ENCODE results near the gene COL23A1. TPM values are rescaled to one million over a fixed set of nuclear protein-coding genes. Genes with fewer than 3 reads are reported as not detected.

The COL23A1 gene
- polyA plus RNA-seq, 1 donor (not counting 4 experiments of a cell fraction or from before 2014, with no cell fraction given) = not detected

DNA sequence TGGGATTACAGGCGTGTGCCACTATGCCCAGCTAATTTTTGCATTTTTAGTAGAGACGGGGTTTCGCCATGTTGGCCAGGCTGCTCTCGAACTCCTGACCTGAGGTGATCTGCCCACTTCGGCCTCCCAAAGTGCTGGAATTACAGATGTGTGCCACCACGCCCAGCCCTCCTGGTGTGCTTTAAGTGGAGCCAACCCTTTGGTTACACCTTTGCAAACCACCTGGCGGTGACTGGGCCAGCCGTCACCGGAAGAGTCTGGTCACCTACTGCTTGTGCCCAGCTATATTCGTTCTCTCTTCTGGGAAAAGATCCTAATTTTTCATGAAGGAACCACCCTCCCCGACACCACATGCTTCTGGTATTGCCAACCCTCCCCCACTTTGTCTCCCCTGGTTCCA lies 35.9 kb downstream of the COL23A1 start:
- dilution Hi-C loops (cut with MboI; ENCODE audit: extremely low pct_ligation_motif_present, low sequenced_read_pairs) = no loop called here
- Histone ChIP-seq H3K4me1 (ENCODE audit: control insufficient read depth, extremely low read depth, insufficient read depth, low read length) (no peaks in the 10 kb centered on the region), H3K9me1 (ENCODE audit: control insufficient read depth, extremely low read depth, insufficient read depth, low read length) (no peaks in the 10 kb centered on the region), H3K27ac (ENCODE audit: control insufficient read depth, insufficient read depth, low read length) (no peak overlapping the region), H3K4me3 (ENCODE audit: control insufficient read depth in 2 of 3, extremely low read depth in 1 of 3, insufficient read depth in 2 of 3, low read depth in 1 of 3, low read length in 3 of 3) (no peak overlapping the region), H2AFZ (ENCODE audit: control insufficient read depth, low read length) (no peak overlapping the region), H3K9me3 (ENCODE audit: control insufficient read depth, low read depth, low read length) (no peaks in the 10 kb centered on the region), H3K27me3 (ENCODE audit: control insufficient read depth, extremely low read depth, insufficient read depth, low read length) (no peaks in the 10 kb centered on the region), H3K9ac (ENCODE audit: control insufficient read depth, extremely low read depth, insufficient read depth, low read length) (no peak overlapping the region), H3K36me3 (ENCODE audit: control insufficient read depth in 2 of 2, extremely low read depth in 1 of 2, insufficient read depth in 2 of 2, low read length in 2 of 2) (no peaks in the 10 kb centered on the region), H3K4me2 (ENCODE audit: control insufficient read depth, extremely low read depth, insufficient read depth, low read depth, low read length) (no peak overlapping the region), H3K79me2 (ENCODE audit: control insufficient read depth, insufficient read depth, low read length) (no peaks in the 10 kb centered on the region), H4K20me1 (ENCODE audit: control insufficient read depth, extremely low read depth, insufficient read depth, low read length) (no peaks in the 10 kb centered on the region)
- TF ChIP-seq, protein P1, sequence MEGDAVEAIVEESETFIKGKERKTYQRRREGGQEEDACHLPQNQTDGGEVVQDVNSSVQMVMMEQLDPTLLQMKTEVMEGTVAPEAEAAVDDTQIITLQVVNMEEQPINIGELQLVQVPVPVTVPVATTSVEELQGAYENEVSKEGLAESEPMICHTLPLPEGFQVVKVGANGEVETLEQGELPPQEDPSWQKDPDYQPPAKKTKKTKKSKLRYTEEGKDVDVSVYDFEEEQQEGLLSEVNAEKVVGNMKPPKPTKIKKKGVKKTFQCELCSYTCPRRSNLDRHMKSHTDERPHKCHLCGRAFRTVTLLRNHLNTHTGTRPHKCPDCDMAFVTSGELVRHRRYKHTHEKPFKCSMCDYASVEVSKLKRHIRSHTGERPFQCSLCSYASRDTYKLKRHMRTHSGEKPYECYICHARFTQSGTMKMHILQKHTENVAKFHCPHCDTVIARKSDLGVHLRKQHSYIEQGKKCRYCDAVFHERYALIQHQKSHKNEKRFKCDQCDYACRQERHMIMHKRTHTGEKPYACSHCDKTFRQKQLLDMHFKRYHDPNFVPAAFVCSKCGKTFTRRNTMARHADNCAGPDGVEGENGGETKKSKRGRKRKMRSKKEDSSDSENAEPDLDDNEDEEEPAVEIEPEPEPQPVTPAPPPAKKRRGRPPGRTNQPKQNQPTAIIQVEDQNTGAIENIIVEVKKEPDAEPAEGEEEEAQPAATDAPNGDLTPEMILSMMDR (optimal IDR thresholded peaks at IDR 0.05 in 1 of 3, IDR thresholded peaks at IDR 0.05 in 1 of 3, conservative IDR thresholded peaks at IDR 0.05 in 1 of 3; ENCODE audit: extremely low read depth in 1 of 3, insufficient read depth in 2 of 3, low read length in 3 of 3) = no peak
- no peak for TF ChIP-seq EZH2 (IDR thresholded peaks at IDR 0.05; ENCODE audit: low read length)
- no peak for DNase-seq (ENCODE audit: low read depth, low spot score)
- FAIRE-seq = no peak

DNA sequence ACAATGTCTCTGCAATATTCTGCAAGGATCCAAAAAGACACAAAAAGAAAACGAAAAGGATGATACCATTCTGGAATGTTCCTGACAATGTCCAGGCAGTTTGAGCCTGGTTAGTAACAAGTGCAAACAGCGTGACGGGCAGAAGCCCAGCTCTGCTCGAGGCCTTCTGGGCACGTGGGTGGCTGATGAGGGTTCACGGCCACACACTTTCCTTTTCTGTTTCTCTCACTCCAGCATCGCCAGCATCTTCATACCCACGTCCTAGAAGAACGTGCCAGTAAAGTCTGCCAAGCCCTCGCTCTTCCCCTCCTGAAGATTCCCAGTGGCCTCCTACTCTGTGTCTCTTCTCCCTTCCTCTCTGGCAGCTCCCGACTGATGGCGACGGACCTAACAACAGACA lies 36.7 kb downstream of the COL23A1 start:
- Histone ChIP-seq H3K4me3 (ENCODE audit: control insufficient read depth in 2 of 3, extremely low read depth in 1 of 3, insufficient read depth in 2 of 3, low read depth in 1 of 3, low read length in 3 of 3) (no peak overlapping the region), H3K4me2 (ENCODE audit: control insufficient read depth, extremely low read depth, insufficient read depth, low read depth, low read length) (no peak overlapping the region), H3K27me3 (ENCODE audit: control insufficient read depth, extremely low read depth, insufficient read depth, low read length) (no peaks in the 10 kb centered on the region), H3K9ac (ENCODE audit: control insufficient read depth, extremely low read depth, insufficient read depth, low read length) (no peak overlapping the region), H3K4me1 (ENCODE audit: control insufficient read depth, extremely low read depth, insufficient read depth, low read length) (no peaks in the 10 kb centered on the region), H3K79me2 (ENCODE audit: control insufficient read depth, insufficient read depth, low read length) (no peaks in the 10 kb centered on the region), H3K36me3 (ENCODE audit: control insufficient read depth in 2 of 2, extremely low read depth in 1 of 2, insufficient read depth in 2 of 2, low read length in 2 of 2) (no peaks in the 10 kb centered on the region), H3K9me1 (ENCODE audit: control insufficient read depth, extremely low read depth, insufficient read depth, low read length) (no peaks in the 10 kb centered on the region), H2AFZ (ENCODE audit: control insufficient read depth, low read length) (no peak overlapping the region), H4K20me1 (ENCODE audit: control insufficient read depth, extremely low read depth, insufficient read depth, low read length) (no peaks in the 10 kb centered on the region), H3K27ac (ENCODE audit: control insufficient read depth, insufficient read depth, low read length) (no peak overlapping the region), H3K9me3 (ENCODE audit: control insufficient read depth, low read depth, low read length) (no peaks in the 10 kb centered on the region)
- FAIRE-seq (no peak), DNase-seq (ENCODE audit: low read depth, low spot score) (no peak)
- dilution Hi-C loops (cut with MboI; ENCODE audit: extremely low pct_ligation_motif_present, low sequenced_read_pairs) = no loop called here
- TF ChIP-seq, protein P1 (optimal IDR thresholded peaks at IDR 0.05 in 1 of 3, IDR thresholded peaks at IDR 0.05 in 1 of 3, conservative IDR thresholded peaks at IDR 0.05 in 1 of 3; ENCODE audit: extremely low read depth in 1 of 3, insufficient read depth in 2 of 3, low read length in 3 of 3) = no peak
- no peak for TF ChIP-seq EZH2 (IDR thresholded peaks at IDR 0.05; ENCODE audit: low read length)
